Keratinocyte (primary cell): Measurements from ENCODE around the gene CADM3.

Experiments
- EZH2 ChIP-seq: IDR thresholded peaks from one replicate; pipeline ENCODE4 v1.6.1; 2012; ENCODE audit warnings: inconsistent platforms, mild to moderate bottlenecking, low read length, moderate library complexity
- TF ChIP-seq, protein P1 (sequence below), 3 experiments: IDR thresholded peaks in 1 of 3; conservative IDR thresholded peaks in 1 of 3; optimal IDR thresholded peaks in 1 of 3; 2 replicates in 2 of 3; 3 replicates in 1 of 3; pipeline versions ENCODE3 to v1.5.1; 2011; ENCODE audit warnings: low read length in 3 of 3, mild to moderate bottlenecking in 3 of 3, moderate library complexity in 2 of 3, control low read depth in 1 of 3, inconsistent platforms in 1 of 3; ENCODE audit not compliant: insufficient read depth in 2 of 3; ENCODE audit errors: extremely low read depth in 1 of 3

DNA sequence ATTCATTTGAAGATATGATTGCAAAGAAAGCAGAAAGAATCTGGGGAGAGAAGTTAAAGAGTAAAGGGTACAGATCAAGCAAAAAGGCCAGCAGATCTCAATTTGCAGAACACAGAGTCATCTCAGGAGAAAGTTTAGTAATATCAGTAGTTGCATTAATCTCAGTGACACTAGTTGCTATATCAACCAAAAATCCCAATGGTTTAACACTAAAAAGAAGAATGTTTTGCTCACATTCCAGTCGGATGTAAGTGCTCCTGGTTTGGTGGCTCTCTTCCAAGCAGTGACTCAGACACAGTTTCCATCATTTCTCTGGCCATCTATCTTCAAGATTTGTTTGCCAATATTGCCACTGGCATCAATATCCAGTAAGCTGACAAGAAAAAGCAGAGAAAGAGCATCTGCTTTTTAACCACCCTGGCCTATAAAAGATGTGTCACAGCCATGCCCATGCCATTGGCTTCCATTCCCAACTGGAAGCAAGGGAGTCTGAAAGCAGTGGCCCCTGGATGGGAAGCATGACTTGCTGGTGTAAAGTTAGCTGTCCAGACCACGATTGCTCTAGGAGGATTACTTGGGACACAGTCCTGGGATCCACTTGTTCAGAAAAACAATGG, 49.3 kb upstream of the CADM3 start:
- TF ChIP-seq, protein P1, sequence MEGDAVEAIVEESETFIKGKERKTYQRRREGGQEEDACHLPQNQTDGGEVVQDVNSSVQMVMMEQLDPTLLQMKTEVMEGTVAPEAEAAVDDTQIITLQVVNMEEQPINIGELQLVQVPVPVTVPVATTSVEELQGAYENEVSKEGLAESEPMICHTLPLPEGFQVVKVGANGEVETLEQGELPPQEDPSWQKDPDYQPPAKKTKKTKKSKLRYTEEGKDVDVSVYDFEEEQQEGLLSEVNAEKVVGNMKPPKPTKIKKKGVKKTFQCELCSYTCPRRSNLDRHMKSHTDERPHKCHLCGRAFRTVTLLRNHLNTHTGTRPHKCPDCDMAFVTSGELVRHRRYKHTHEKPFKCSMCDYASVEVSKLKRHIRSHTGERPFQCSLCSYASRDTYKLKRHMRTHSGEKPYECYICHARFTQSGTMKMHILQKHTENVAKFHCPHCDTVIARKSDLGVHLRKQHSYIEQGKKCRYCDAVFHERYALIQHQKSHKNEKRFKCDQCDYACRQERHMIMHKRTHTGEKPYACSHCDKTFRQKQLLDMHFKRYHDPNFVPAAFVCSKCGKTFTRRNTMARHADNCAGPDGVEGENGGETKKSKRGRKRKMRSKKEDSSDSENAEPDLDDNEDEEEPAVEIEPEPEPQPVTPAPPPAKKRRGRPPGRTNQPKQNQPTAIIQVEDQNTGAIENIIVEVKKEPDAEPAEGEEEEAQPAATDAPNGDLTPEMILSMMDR (optimal IDR thresholded peaks at IDR 0.05 in 1 of 3, IDR thresholded peaks at IDR 0.05 in 1 of 3, conservative IDR thresholded peaks at IDR 0.05 in 1 of 3; ENCODE audit: extremely low read depth in 1 of 3, insufficient read depth in 2 of 3, low read length in 3 of 3), result no peak
- no peak for TF ChIP-seq EZH2
